Suprapubic skin (tissue), 4 donors: Measurements from ENCODE around the gene CDHR4. TPM values are rescaled to one million over a fixed set of nuclear protein-coding genes. Genes with fewer than 3 reads are reported as not detected.
"Not testable (repeated sequence)": the region's sequence is repeated elsewhere in the genome, so short reads cannot be mapped to it uniquely, and the experiment has no call there.

Experiments used
- DNase-seq, 2 donors: peaks; one replicate each; pipeline ENCODE4 v3.0.0-alpha.2; 2019; ENCODE audit warnings: low spot score in 2 of 2
- H3K27ac ChIP-seq: fragments of 200-600 bp; sonication (generic); one replicate; pipeline ENCODE4 v1.5.1; 2019
- H3K27me3 ChIP-seq: fragments of 200-600 bp; sonication (generic); one replicate; pipeline ENCODE4 v1.5.1; 2019
- H3K36me3 ChIP-seq: fragments of 200-600 bp; sonication (generic); one replicate; pipeline ENCODE4 v1.5.1; 2019
- H3K4me1 ChIP-seq: fragments of 200-600 bp; sonication (generic); one replicate; pipeline ENCODE4 v1.5.1; 2019
- H3K4me3 ChIP-seq: fragments of 200-600 bp; sonication (generic); one replicate; pipeline ENCODE4 v1.5.1; 2019; ENCODE audit warnings: mild to moderate bottlenecking
- H3K9me3 ChIP-seq: fragments of 200-600 bp; sonication (generic); one replicate; pipeline ENCODE4 v1.5.1; 2019
- EP300 ChIP-seq: sonication (generic); formaldehyde crosslinking; IDR thresholded peaks from one replicate; pipeline ENCODE4 v1.6.1; 2017; ENCODE audit warnings: antibody characterized with exemption
- POLR2A ChIP-seq, 2 donors: fragments of 450-650 bp; IDR thresholded peaks; one replicate each; pipeline ENCODE4 v1.6.1; 2017; ENCODE audit warnings: antibody characterized with exemption in 2 of 2, mild to moderate bottlenecking in 2 of 2, moderate library complexity in 2 of 2
- POLR2AphosphoS5 ChIP-seq, 3 donors: sonication (generic); formaldehyde crosslinking; IDR thresholded peaks; one replicate each; pipeline ENCODE4 v1.6.1; 2017; ENCODE audit warnings: antibody characterized with exemption in 3 of 3
- WGBS: methylation state at CpG from one replicate; pipeline ENCODE4 v1.1.5; 2018; 5-methylcytosine and 5-hydroxymethylcytosine counted together
- total RNA-seq, 4 donors: library from RNA; depleted of rRNA; stranded (reverse); fragments of >200 nt; gene quantifications; one replicate each; pipeline ENCODE4 v1.1.0, GENCODE V29; 2016
- TF ChIP-seq, protein P1 (sequence below), 2 donors: fragments of 200-600 bp in 1 of 2; fragments of 450-650 bp in 1 of 2; sonication (generic) in 1 of 2; IDR thresholded peaks; one replicate each; pipeline ENCODE4 v1.5.1; 2016 to 2019; ENCODE audit warnings: antibody characterized with exemption in 2 of 2, mild to moderate bottlenecking in 1 of 2, moderate library complexity in 1 of 2

The CDHR4 gene
- total RNA-seq, 4 donors from 2014 or later = 0.45 to 0.89 TPM; not detected in 2

DNA sequence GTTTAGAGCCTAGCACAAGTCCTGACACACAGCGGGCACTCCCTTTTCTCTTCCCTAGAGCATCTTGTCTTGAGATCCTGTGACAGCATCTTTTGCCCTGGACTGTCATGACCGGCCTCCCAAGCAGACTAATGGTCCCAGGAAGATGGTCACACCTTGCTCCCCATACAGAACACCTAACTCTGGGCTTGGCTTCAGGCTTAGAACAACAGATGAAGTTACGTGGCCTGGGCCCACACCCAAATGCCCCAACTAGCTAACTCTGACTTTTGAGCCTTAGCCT, 12.6 kb downstream of the CDHR4 start:
- WGBS = 29% methylated on average over 3 of the region's 3 CpGs
- Histone ChIP-seq H3K4me1 (peaks cover 37% of the 10 kb centered on the region), H3K9me3 (no peaks in the 10 kb centered on the region), H3K27ac (peak overlapping the region; percentile 98), H3K4me3 (peak overlapping the region; percentile 100), H3K36me3 (peaks cover 3% of the 10 kb centered on the region), H3K27me3 (no peaks in the 10 kb centered on the region)
- no peak for TF ChIP-seq POLR2A (IDR thresholded peaks at IDR 0.05)
- no peak for TF ChIP-seq POLR2AphosphoS5 (IDR thresholded peaks at IDR 0.05)
- no peak for TF ChIP-seq EP300
- DNase-seq = no peak

DNA sequence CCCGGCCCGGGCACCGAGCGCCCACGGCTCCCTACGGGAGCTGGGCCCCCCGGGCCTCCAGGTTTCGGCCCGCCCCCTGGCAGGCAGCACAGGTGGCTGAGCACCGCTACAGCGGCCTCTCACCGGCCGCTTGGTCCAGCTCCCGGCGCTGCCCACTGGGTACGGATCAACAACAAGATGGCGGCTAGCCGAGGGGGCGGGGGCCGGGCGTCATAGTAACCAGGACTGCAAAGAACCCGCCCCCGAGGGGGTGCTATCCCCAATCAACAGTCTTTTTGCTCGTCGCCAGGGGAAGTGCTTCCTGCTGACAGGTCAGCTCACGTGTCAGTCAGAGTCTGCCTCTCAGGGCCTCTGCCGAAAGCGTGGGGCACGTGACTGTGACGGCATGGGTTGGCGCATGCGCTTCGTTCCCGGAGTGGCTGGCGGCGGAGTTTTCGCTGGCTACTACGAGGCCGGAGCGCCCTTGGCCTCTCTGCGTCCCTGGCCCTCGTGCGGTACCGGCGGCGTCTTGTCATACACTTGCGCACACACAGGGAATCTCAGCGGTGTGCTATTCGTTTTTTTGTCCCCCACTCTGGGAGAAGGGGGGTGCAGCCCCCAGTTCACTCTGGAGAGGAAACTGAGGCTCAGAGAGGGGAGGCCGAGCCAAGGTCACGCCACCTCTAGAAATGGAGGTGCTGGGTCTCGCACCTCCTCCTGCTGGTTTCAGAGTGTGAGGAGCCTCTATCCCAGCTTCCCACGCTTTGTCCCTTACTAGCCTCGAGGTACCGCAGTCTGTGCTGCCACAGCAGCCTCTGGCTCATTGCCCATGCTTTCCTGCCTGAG, 13.1 kb downstream of the CDHR4 start, which contains the start of gene IP6K1:
Gene IP6K1 (minus strand): TSS at position 186 of the 825 bp plus-strand sequence. CDS start 38,502 bp downstream, outside the sequence.
- Histone ChIP-seq H3K9me3 (no peaks in the 10 kb centered on the region), H3K4me1 (peaks cover 43% of the 10 kb centered on the region), H3K4me3 (peak within 1 kb of the TSS; percentile 100), H3K27me3 (no peaks in the 10 kb centered on the region), H3K36me3 (peaks cover 7% of the 10 kb centered on the region), H3K27ac (peak within 1 kb of the TSS; percentile 98)
- peak; percentile 100 for DNase-seq
- TF ChIP-seq POLR2AphosphoS5 (IDR thresholded peaks at IDR 0.05) = peak; percentile 10 to 91 (median 81)
- peak; percentile 14 to 87 for TF ChIP-seq POLR2A (IDR thresholded peaks at IDR 0.05)
- TF ChIP-seq EP300 = no peak
- WGBS = 2% methylated on average over 31 of the region's 55 CpGs

DNA sequence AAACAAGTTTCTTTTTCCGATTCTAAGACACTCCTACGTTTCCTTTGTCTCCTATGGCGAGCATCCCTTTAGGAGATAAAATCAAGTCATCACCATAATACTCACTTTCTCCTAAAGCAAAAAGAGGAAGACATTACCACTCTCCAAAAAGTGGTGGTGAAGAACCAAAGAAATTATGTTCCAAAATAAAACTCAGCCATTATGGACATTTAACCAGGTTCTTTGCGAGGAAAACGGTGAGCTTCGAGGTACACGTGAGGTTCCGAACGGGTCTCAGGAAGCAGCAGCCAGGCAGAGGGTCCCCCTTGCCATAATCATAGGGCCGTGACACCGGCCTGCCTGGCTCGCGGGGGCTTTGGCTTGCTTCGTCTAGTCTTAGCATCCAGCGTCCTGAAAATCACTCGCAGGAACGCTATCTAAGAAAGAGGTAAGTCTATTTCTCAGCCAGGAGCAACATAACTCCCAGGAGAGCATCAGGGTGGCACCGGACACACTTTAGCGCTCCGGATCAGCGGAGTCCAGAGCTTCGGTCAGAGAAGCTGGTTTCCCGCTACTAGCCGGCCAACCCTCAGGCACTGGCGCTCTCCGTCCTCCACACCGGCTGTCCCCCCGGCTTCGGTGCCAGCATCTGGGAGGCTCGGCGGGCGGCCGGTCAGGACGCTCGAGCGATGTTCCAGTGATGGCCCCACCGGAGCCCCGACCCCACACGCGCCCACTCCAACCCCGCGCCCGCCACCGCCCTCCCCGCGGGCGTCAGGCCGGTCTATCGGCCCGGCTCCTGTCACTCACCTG, 13.9 kb downstream of the CDHR4 start:
- WGBS = 2% methylated on average over 17 of the region's 50 CpGs
- peaks cover 13% of the 10 kb centered on the region for H3K36me3 ChIP-seq
- peak overlapping the region; percentile 98 for H3K27ac ChIP-seq

DNA sequence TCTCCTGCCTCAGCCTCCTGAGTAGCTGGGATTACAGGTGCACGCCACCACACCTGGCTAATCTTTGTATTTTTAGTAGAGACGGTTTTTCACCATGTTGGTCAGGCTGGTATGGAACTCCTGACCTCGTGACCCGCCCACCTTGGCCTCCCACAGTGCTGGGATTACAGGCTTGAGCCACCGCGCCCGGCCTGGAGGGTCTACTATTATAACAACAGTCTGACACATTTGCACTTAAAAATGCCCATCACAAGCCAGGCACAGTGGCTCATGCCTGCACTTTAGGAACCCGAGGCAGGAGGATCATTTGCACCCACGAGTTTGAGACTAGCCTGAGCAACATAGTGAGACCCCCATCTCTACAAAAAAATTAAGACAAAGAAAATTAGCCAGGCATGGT, 17.4 kb downstream of the CDHR4 start:
- Histone ChIP-seq H3K4me1 (peaks cover 48% of the 10 kb centered on the region), H3K36me3 (peaks cover 21% of the 10 kb centered on the region)
- not testable (repeated sequence) for H3K4me3 ChIP-seq, H3K9me3 ChIP-seq, H3K27me3 ChIP-seq, H3K27ac ChIP-seq
- WGBS = 96% methylated on average over 9 of the region's 9 CpGs
- DNase-seq = peak; percentile 41 to 43

More for the DNA sequence above, 13.9 kb downstream of the CDHR4 start:
- no peak for DNase-seq
- Histone ChIP-seq H3K9me3 (no peaks in the 10 kb centered on the region), H3K27me3 (no peaks in the 10 kb centered on the region), H3K4me1 (peaks cover 49% of the 10 kb centered on the region), H3K4me3 (peak overlapping the region; percentile 100)
- TF ChIP-seq POLR2AphosphoS5 (IDR thresholded peaks at IDR 0.05) (no peak), EP300 (no peak), POLR2A (IDR thresholded peaks at IDR 0.05) (no peak)
- TF ChIP-seq, protein P1, sequence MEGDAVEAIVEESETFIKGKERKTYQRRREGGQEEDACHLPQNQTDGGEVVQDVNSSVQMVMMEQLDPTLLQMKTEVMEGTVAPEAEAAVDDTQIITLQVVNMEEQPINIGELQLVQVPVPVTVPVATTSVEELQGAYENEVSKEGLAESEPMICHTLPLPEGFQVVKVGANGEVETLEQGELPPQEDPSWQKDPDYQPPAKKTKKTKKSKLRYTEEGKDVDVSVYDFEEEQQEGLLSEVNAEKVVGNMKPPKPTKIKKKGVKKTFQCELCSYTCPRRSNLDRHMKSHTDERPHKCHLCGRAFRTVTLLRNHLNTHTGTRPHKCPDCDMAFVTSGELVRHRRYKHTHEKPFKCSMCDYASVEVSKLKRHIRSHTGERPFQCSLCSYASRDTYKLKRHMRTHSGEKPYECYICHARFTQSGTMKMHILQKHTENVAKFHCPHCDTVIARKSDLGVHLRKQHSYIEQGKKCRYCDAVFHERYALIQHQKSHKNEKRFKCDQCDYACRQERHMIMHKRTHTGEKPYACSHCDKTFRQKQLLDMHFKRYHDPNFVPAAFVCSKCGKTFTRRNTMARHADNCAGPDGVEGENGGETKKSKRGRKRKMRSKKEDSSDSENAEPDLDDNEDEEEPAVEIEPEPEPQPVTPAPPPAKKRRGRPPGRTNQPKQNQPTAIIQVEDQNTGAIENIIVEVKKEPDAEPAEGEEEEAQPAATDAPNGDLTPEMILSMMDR (IDR thresholded peaks at IDR 0.05) = no peak

DNA sequence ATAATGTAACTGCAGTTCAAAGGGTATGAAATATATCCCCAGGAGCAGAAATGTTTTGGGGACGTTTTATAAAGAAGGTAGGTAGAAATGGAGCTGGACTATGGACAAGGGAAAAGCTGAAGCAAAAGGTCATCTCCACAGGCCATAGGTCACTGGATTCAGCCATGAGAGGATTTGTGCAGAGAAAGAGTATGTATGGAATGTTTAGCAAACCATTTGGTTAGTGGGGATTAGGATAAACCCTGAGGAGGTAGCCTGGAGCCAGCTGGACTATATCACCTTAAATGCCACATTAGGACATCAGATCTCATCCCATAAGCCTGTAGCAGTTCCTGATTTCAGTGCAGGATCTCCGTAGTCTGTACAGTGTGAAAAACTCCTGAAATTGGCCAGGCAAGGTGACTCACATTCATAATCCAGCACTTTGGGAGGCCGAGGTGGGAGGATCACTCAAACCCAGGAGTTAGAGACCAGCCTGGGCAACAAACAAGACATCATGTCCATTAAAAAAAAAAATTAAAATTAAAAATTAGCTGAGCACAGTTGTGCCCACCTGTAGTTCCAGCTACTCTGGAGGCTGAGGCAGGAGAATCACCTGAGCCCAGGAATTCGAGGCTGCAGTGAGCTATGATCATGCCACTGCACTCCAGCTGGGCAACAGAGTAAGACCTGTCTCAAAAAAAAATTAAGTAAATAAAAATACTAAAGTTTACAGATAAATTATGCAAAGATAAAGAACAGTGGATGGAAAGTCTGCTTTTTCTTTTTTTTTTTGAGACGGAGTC, 18.1 kb downstream of the CDHR4 start:
- peaks cover 41% of the 10 kb centered on the region for H3K4me1 ChIP-seq
- H3K36me3 ChIP-seq = peaks cover 27% of the 10 kb centered on the region
- 75% methylated on average over 5 of the region's 5 CpGs for WGBS

DNA sequence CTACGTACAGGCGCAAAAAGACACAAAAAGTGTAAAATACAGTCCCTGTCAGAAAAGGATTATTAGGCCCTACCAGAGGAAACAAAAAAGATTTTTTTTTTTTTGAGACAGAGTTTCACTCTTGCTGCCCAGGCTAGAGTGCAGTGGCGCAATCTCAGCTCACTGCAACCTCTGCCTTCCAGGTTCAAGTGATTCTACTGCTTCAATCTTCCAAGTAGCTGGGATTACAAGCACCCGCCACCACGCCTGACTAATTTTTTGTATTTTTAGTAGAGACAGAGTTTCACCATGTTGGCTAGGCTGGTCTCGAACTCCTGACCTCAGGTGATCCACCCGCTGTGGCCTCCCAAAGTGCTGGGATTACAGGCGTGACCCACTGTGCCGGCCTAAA, 18.7 kb downstream of the CDHR4 start:
- Histone ChIP-seq H3K36me3 (peaks cover 28% of the 10 kb centered on the region), H3K4me1 (peaks cover 41% of the 10 kb centered on the region)
- not testable (repeated sequence) for H3K27me3 ChIP-seq, DNase-seq, H3K9me3 ChIP-seq, H3K27ac ChIP-seq, H3K4me3 ChIP-seq
- WGBS = 90% methylated on average over 9 of the region's 9 CpGs

More for the DNA sequence above, 18.1 kb downstream of the CDHR4 start:
- Histone ChIP-seq H3K27ac (no peak overlapping the region), H3K4me3 (no peak overlapping the region), H3K9me3 (no peaks in the 10 kb centered on the region), H3K27me3 (no peaks in the 10 kb centered on the region)
- DNase-seq = peak in 1 of 2 donors; percentile 20
- TF ChIP-seq POLR2AphosphoS5 (IDR thresholded peaks at IDR 0.05) (no peak), POLR2A (IDR thresholded peaks at IDR 0.05) (no peak), EP300 (no peak)
- TF ChIP-seq, protein P1 (IDR thresholded peaks at IDR 0.05) = no peak
